Progenitor cell of endocrine pancreas (in vitro differentiated cells): ENCODE results near the gene GADD45A. TPM values are rescaled to one million over a fixed set of nuclear protein-coding genes. Genes with fewer than 3 reads are reported as not detected.

Experiments used
- DNase-seq: peaks from one replicate; pipeline ENCODE4 v3.0.0; 2021; ENCODE audit warnings: low spot score; ENCODE audit not compliant: unreplicated experiment
- H3K27ac Mint-ChIP-seq: 2 replicates; pipeline ENCODE4 v1.8.0; 2021; ENCODE audit warnings: mild to moderate bottlenecking, moderate library complexity, mixed read lengths
- H3K27me3 Mint-ChIP-seq: 2 replicates; pipeline ENCODE4 v1.8.0; 2021; ENCODE audit warnings: mixed read lengths
- H3K36me3 Mint-ChIP-seq: 2 replicates; pipeline ENCODE4 v1.8.0; 2022; ENCODE audit warnings: mixed read lengths; ENCODE audit not compliant: insufficient read depth
- H3K4me1 Mint-ChIP-seq: 2 replicates; pipeline ENCODE4 v1.8.0; 2021; ENCODE audit warnings: low read depth, mixed read lengths
- H3K4me3 Mint-ChIP-seq: 2 replicates; pipeline ENCODE4 v1.8.0; 2021; ENCODE audit warnings: low read depth, mild to moderate bottlenecking, moderate library complexity, mixed read lengths
- H3K9me3 Mint-ChIP-seq: 2 replicates; pipeline ENCODE4 v1.8.0; 2021; ENCODE audit warnings: low read depth, mixed read lengths
- CTCF ChIP-seq: fragments of 200-600 bp; sonication (generic); IDR thresholded peaks from one replicate; pipeline ENCODE4 v1.5.0; 2021; ENCODE audit warnings: antibody characterized with exemption, mild to moderate bottlenecking; ENCODE audit not compliant: unreplicated experiment
- total RNA-seq: library from RNA; stranded (reverse); gene quantifications from 2 replicates; pipeline ENCODE4 v1.2.1, GENCODE V29; 2021

The GADD45A gene
- total RNA-seq, 1 donor from 2014 or later = 47.7 TPM

DNA sequence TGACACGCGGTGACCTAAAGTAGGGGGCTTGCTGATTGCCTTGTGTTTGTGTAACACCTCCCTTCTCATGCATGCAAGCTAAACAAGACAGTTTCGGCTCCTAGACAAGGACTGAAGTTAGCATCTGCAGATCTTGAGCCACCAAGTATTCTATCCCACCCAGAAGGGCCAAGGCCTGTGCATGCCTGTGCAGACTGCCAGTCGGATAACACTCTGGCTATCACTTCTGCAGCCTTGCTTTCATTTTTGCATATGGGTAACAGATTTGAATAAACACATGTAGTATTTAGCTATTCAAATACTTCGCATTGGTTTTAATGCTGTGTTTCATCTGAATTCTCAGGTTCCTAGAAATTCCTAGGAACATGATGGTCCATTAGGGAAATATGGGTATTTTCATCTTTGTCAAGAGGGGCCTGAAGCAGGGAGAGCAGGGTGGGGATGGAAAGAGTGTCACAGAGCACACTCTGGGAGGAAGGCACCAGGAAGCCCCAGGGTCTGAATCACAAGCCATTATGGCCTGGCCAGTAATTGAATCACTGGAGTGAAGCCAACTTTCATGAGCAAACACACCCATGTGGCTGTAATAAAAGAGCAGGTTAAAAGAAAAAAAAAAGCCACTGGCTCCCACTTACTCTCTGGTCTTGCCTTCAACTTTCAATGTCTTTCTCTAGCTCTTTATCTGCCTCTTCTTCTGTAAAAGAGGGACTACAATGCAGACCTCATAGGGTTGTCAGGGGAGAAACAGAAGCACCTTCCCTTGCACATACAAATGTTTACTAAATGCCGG is 28.3 kb downstream of the GADD45A start:
- no peak for TF ChIP-seq CTCF
- Mint-ChIP-seq H3K4me3 (no peak overlapping the region), H3K4me1 (peaks cover 34% of the 10 kb centered on the region), H3K27me3 (peaks cover 3% of the 10 kb centered on the region), H3K9me3 (no peaks in the 10 kb centered on the region), H3K27ac (no peak overlapping the region), H3K36me3 (no peaks in the 10 kb centered on the region)
- no peak for DNase-seq

- no peaks in the 10 kb centered on the region for H3K36me3 Mint-ChIP-seq
- no peak overlapping the region for H3K4me3 Mint-ChIP-seq
- no peak for DNase-seq
- H3K9me3 Mint-ChIP-seq = no peaks in the 10 kb centered on the region
- H3K27ac Mint-ChIP-seq = no peak overlapping the region
- H3K4me1 Mint-ChIP-seq = peaks cover 30% of the 10 kb centered on the region
- no peak for TF ChIP-seq CTCF
- peaks cover 3% of the 10 kb centered on the region for H3K27me3 Mint-ChIP-seq
Measured at GRCh38 chr1:67715819-67716218, 30.8 kb downstream of the GADD45A start.

DNA sequence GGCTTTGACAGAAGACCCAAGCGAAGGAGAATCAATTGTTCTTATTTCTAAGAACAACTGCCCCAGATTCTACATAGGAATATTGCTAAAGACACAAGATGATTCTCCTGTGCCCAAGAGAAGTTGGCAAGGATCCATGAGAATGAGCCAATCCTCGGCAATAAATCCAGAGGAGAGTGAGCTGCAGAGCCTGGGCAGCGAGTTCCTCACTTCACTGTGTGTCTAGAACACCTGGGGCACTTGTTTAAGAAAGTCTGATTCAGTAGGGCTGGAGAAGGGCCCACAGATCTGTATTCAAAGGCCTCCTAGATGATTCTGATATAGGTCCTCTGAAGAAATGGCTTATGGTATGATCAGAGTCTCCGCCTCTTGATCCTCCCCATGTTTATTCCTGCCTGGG is 31.8 kb downstream of the GADD45A start:
- H3K27me3 Mint-ChIP-seq = peaks cover 3% of the 10 kb centered on the region
- H3K27ac Mint-ChIP-seq = no peak overlapping the region
- H3K9me3 Mint-ChIP-seq = no peaks in the 10 kb centered on the region
- H3K4me1 Mint-ChIP-seq = peaks cover 20% of the 10 kb centered on the region
- TF ChIP-seq CTCF = no peak
- no peak overlapping the region for H3K4me3 Mint-ChIP-seq
- no peaks in the 10 kb centered on the region for H3K36me3 Mint-ChIP-seq
- no peak for DNase-seq

GRCh38 chr1:67717876-67718275 is 32.9 kb downstream of the GADD45A start:
- H3K36me3 Mint-ChIP-seq = no peaks in the 10 kb centered on the region
- no peak overlapping the region for H3K27ac Mint-ChIP-seq
- peaks cover 18% of the 10 kb centered on the region for H3K4me1 Mint-ChIP-seq
- no peak for DNase-seq
- H3K9me3 Mint-ChIP-seq = no peaks in the 10 kb centered on the region
- no peak overlapping the region for H3K4me3 Mint-ChIP-seq
- peaks cover 3% of the 10 kb centered on the region for H3K27me3 Mint-ChIP-seq
- no peak for TF ChIP-seq CTCF

GRCh38 chr1:67719329-67720196 is 34.6 kb downstream of the GADD45A start:
- DNase-seq = no peak
- H3K27me3 Mint-ChIP-seq = peaks cover 3% of the 10 kb centered on the region
- H3K9me3 Mint-ChIP-seq = no peaks in the 10 kb centered on the region
- no peak for TF ChIP-seq CTCF
- H3K4me1 Mint-ChIP-seq = peaks cover 10% of the 10 kb centered on the region
- H3K4me3 Mint-ChIP-seq = no peak overlapping the region
- H3K27ac Mint-ChIP-seq = no peak overlapping the region
- H3K36me3 Mint-ChIP-seq = no peaks in the 10 kb centered on the region
